ENCODE results near the gene SNX8.

The SNX8 gene

GRCh38 chr7:2354186-2354938, 40.1 kb upstream of the SNX8 start, which contains the start of gene EIF3B:
Gene EIF3B, plus strand, starts transcription at chr7:2354827. Its CDS starts 95 bp downstream, at chr7:2354922.
- peak within 1 kb of the TSS; percentile 77 for H3K9ac ChIP-seq (ENCODE audit: low read depth, low read length)
- no peaks in the 10 kb centered on the region for H3K27me3 ChIP-seq (ENCODE audit: insufficient read depth, low read length, poor library complexity)
- DNase-seq = peak; percentile 89
- H3K9me3 ChIP-seq (ENCODE audit: insufficient read depth, low read length, severe bottlenecking) = no peaks in the 10 kb centered on the region
- no peak for TF ChIP-seq EZH2 (IDR thresholded peaks at IDR 0.05; ENCODE audit: borderline replicate concordance, low read depth, low read length, severe bottlenecking)
- TF ChIP-seq CTCF (IDR thresholded peaks at IDR 0.05; ENCODE audit: borderline replicate concordance, extremely low read depth, low read length, poor library complexity, severe bottlenecking) = no peak
- peaks cover 44% of the 10 kb centered on the region for H4K20me1 ChIP-seq (ENCODE audit: insufficient read depth, low read length)
- ATAC-seq (ENCODE audit: insufficient read depth, low read depth) = peak; percentile 88
- peak within 1 kb of the TSS; percentile 93 to 98 for H3K4me3 ChIP-seq (ENCODE audit: low read depth in 1 of 2, low read length in 2 of 2)
- H3K4me1 ChIP-seq (ENCODE audit: insufficient read depth, low read length) = peaks cover 40% of the 10 kb centered on the region
- peaks cover 62% of the 10 kb centered on the region for H3K79me2 ChIP-seq (ENCODE audit: insufficient read depth, low read length)
- H3K4me2 ChIP-seq (ENCODE audit: insufficient read depth, low read length) = peak within 1 kb of the TSS; percentile 81
- H3K27ac ChIP-seq (ENCODE audit: low read length) = peak within 1 kb of the TSS; percentile 97
- H2AFZ ChIP-seq (ENCODE audit: low read depth, low read length) = peak within 1 kb of the TSS; percentile 93
- peaks cover 42% of the 10 kb centered on the region for H3K36me3 ChIP-seq (ENCODE audit: insufficient read depth, low read length)

- TF ChIP-seq EZH2 (IDR thresholded peaks at IDR 0.05; ENCODE audit: borderline replicate concordance, low read depth, low read length, severe bottlenecking) (no peak), CTCF (IDR thresholded peaks at IDR 0.05; ENCODE audit: borderline replicate concordance, extremely low read depth, low read length, poor library complexity, severe bottlenecking) (no peak)
- peaks cover 37% of the 10 kb centered on the region for H3K4me1 ChIP-seq (ENCODE audit: insufficient read depth, low read length)
- peak; percentile 90 for DNase-seq
Measured at GRCh38 chr7:2353936-2354185, 39.6 kb upstream of the SNX8 start.

GRCh38 chr7:2353113-2353935, 39.1 kb upstream of the SNX8 start:
- no peak for TF ChIP-seq CTCF (IDR thresholded peaks at IDR 0.05; ENCODE audit: borderline replicate concordance, extremely low read depth, low read length, poor library complexity, severe bottlenecking)
- TF ChIP-seq EZH2 (IDR thresholded peaks at IDR 0.05; ENCODE audit: borderline replicate concordance, low read depth, low read length, severe bottlenecking) = no peak
- Histone ChIP-seq H3K27me3 (ENCODE audit: insufficient read depth, low read length, poor library complexity) (no peaks in the 10 kb centered on the region), H2AFZ (ENCODE audit: low read depth, low read length) (peak overlapping the region; percentile 93), H3K9ac (ENCODE audit: low read depth, low read length) (peak overlapping the region; percentile 77), H3K79me2 (ENCODE audit: insufficient read depth, low read length) (peaks cover 52% of the 10 kb centered on the region), H3K4me3 (ENCODE audit: low read depth in 1 of 2, low read length in 2 of 2) (peak overlapping the region; percentile 40 to 93; a peak in 3 of 4 replicates), H3K4me1 (ENCODE audit: insufficient read depth, low read length) (peaks cover 37% of the 10 kb centered on the region), H4K20me1 (ENCODE audit: insufficient read depth, low read length) (peaks cover 34% of the 10 kb centered on the region), H3K4me2 (ENCODE audit: insufficient read depth, low read length) (peak overlapping the region; percentile 81), H3K9me3 (ENCODE audit: insufficient read depth, low read length, severe bottlenecking) (no peaks in the 10 kb centered on the region), H3K27ac (ENCODE audit: low read length) (peak overlapping the region; percentile 97), H3K36me3 (ENCODE audit: insufficient read depth, low read length) (peaks cover 32% of the 10 kb centered on the region)
- DNase-seq (no peak), ATAC-seq (ENCODE audit: insufficient read depth, low read depth) (peak; percentile 23)

More at GRCh38 chr7:2353936-2354185, 39.6 kb upstream of the SNX8 start:
- peak; percentile 81 for ATAC-seq (ENCODE audit: insufficient read depth, low read depth)
- Histone ChIP-seq H3K9ac (ENCODE audit: low read depth, low read length) (peak overlapping the region; percentile 77), H3K27me3 (ENCODE audit: insufficient read depth, low read length, poor library complexity) (no peaks in the 10 kb centered on the region), H3K9me3 (ENCODE audit: insufficient read depth, low read length, severe bottlenecking) (no peaks in the 10 kb centered on the region), H3K79me2 (ENCODE audit: insufficient read depth, low read length) (peaks cover 57% of the 10 kb centered on the region), H3K36me3 (ENCODE audit: insufficient read depth, low read length) (peaks cover 37% of the 10 kb centered on the region), H4K20me1 (ENCODE audit: insufficient read depth, low read length) (peaks cover 39% of the 10 kb centered on the region), H3K4me3 (ENCODE audit: low read depth in 1 of 2, low read length in 2 of 2) (peak overlapping the region; percentile 40 to 93; a peak in 3 of 4 replicates), H3K27ac (ENCODE audit: low read length) (peak overlapping the region; percentile 97), H3K4me2 (ENCODE audit: insufficient read depth, low read length) (peak overlapping the region; percentile 81), H2AFZ (ENCODE audit: low read depth, low read length) (peak overlapping the region; percentile 93)
